SK-N-SH (cell line): ENCODE measurements around the gene CTAG1B. TPM values are rescaled to one million over a fixed set of nuclear protein-coding genes. Genes with fewer than 3 reads are reported as not detected.

Source experiments
- CTCF ChIA-PET: fragments of 300-600, 350-600 bp; formaldehyde crosslinking; extraction: SDS; loops from one replicate; lab custom pipeline; 2021; lab: Yijun Ruan, JAX
- POLR2A ChIA-PET: fragments of 350-600 bp; sonication (Branson Sonifier 250); formaldehyde crosslinking; extraction: SDS; loops from one replicate; lab custom pipeline; 2020; ENCODE audit warnings: antibody characterized with exemption, inconsistent platforms; lab: Yijun Ruan, JAX
- DNase-seq: peaks from one replicate; pipeline ENCODE4 v3.0.0; 2012
- H2AFZ ChIP-seq: fragments of 200-600 bp; sonication (generic); 2 replicates; pipeline ENCODE4 v1.8.1; 2016; ENCODE audit warnings: antibody characterized with exemption, mild to moderate bottlenecking, low read depth
- H3F3A ChIP-seq: fragments of 200-600 bp; sonication (generic); replicated peaks from 2 replicates; pipeline ENCODE3; 2016; ENCODE audit warnings: antibody characterized with exemption, mild to moderate bottlenecking; ENCODE audit not compliant: insufficient read depth
- H3K27ac ChIP-seq, 2 experiments: fragments of 200-500 bp in 1 of 2; fragments of 200-600 bp in 1 of 2; sonication (Bioruptor generic) in 1 of 2; sonication (generic), shearing (Covaris generic) in 1 of 2; 2 replicates each; pipeline versions ENCODE4 v1.5.1 to v1.6.1; 2014 to 2016; ENCODE audit warnings: low read depth in 2 of 2, inconsistent platforms in 1 of 2, low read length in 1 of 2, mild to moderate bottlenecking in 1 of 2, mixed read lengths in 1 of 2
- H3K27me3 ChIP-seq: fragments of 200-600 bp; sonication (generic), shearing (Covaris generic); 2 replicates; pipeline ENCODE4 v1.6.1; 2016; ENCODE audit warnings: mixed run types; ENCODE audit not compliant: insufficient read depth
- H3K36me3 ChIP-seq, 2 experiments: fragments of 200-500 bp in 1 of 2; fragments of 200-600 bp in 1 of 2; sonication (Bioruptor generic) in 1 of 2; sonication (generic) in 1 of 2; replicated peaks in 1 of 2; 2 replicates each; pipeline versions ENCODE3 to v1.5.1; 2014 to 2016; ENCODE audit warnings: low read length in 1 of 2, mild to moderate bottlenecking in 1 of 2; ENCODE audit not compliant: insufficient read depth in 2 of 2, control insufficient read depth in 1 of 2
- H3K4me1 ChIP-seq, 2 experiments: fragments of 200-500 bp in 1 of 2; fragments of 200-600 bp in 1 of 2; sonication (Bioruptor generic) in 1 of 2; sonication (generic), shearing (Covaris generic) in 1 of 2; 2 replicates each; pipeline versions ENCODE4 v1.5.1 to v1.6.1; 2014 to 2016; ENCODE audit warnings: low read depth in 1 of 2, low read length in 1 of 2, mixed run types in 1 of 2; ENCODE audit not compliant: insufficient read depth in 2 of 2, control insufficient read depth in 1 of 2
- H3K4me2 ChIP-seq: fragments of 200-600 bp; sonication (generic), shearing (Covaris generic); 2 replicates; pipeline ENCODE4 v1.6.1; 2017; ENCODE audit warnings: mixed run types
- H3K4me3 ChIP-seq, 2 experiments: fragments of 200-500 bp in 1 of 2; fragments of 200-600 bp in 1 of 2; sonication (Bioruptor generic) in 1 of 2; sonication (generic), shearing (Covaris generic) in 1 of 2; 2 replicates each; pipeline versions ENCODE4 v1.5.1 to v1.8.1; 2014 to 2016; ENCODE audit warnings: low read depth in 2 of 2, inconsistent platforms in 1 of 2, low read length in 1 of 2, mild to moderate bottlenecking in 1 of 2, mixed read lengths in 1 of 2, moderate library complexity in 1 of 2
- H3K79me2 ChIP-seq: fragments of 200-600 bp; sonication (generic); 2 replicates; pipeline ENCODE4 v1.8.1; 2017; ENCODE audit warnings: mild to moderate bottlenecking; ENCODE audit not compliant: insufficient read depth
- H3K9ac ChIP-seq: fragments of 200-600 bp; sonication (generic); 2 replicates; pipeline ENCODE4 v1.6.1; 2017; ENCODE audit warnings: mixed run types
- H3K9me2 ChIP-seq: fragments of 200-600 bp; sonication (generic); 2 replicates; pipeline ENCODE4 v1.6.1; 2017; ENCODE audit warnings: mixed run types
- H3K9me3 ChIP-seq: fragments of 200-600 bp; sonication (generic); 2 replicates; pipeline ENCODE4 v1.6.1; 2017; ENCODE audit warnings: mixed run types, mild to moderate bottlenecking, moderate library complexity
- H4K20me1 ChIP-seq: fragments of 200-600 bp; sonication (generic); 2 replicates; pipeline ENCODE4 v1.6.1; 2017; ENCODE audit warnings: mild to moderate bottlenecking, mixed run types; ENCODE audit not compliant: insufficient read depth
- ELF1 ChIP-seq: IDR thresholded peaks from 2 replicates; pipeline ENCODE4 v1.4.0; 2012
- EP300 ChIP-seq, 2 experiments: IDR thresholded peaks; 2 replicates each; pipeline versions ENCODE4 v1.4.0 to v1.6.1; 2012; ENCODE audit warnings: borderline replicate concordance in 1 of 2, low read depth in 1 of 2, low read length in 1 of 2
- FOSL2 ChIP-seq: IDR thresholded peaks from 2 replicates; pipeline ENCODE4 v1.4.0; 2012; ENCODE audit warnings: low read depth, mild to moderate bottlenecking, moderate library complexity, borderline replicate concordance
- FOXM1 ChIP-seq: IDR thresholded peaks from 2 replicates; pipeline ENCODE4 v1.4.0; 2012; ENCODE audit warnings: low read depth, mild to moderate bottlenecking
- JUND ChIP-seq: IDR thresholded peaks from 2 replicates; pipeline ENCODE4 v1.4.0; 2012
- MAX ChIP-seq: IDR thresholded peaks from 2 replicates; pipeline ENCODE4 v1.4.0; 2012; ENCODE audit warnings: low read depth
- MEF2A ChIP-seq: IDR thresholded peaks from 2 replicates; pipeline ENCODE4 v1.4.0; 2012; ENCODE audit warnings: low read depth, borderline replicate concordance
- MXI1 ChIP-seq: IDR thresholded peaks from 2 replicates; pipeline ENCODE4 v1.6.1; 2012; ENCODE audit warnings: mild to moderate bottlenecking, low read depth, low read length, improper control_type of control experiment
- POLR2AphosphoS5 ChIP-seq: IDR thresholded peaks from 2 replicates; pipeline ENCODE4 v1.6.1; 2012; ENCODE audit warnings: low read depth, low read length
- RAD21 ChIP-seq: IDR thresholded peaks from 2 replicates; pipeline ENCODE4 v1.6.1; 2012; ENCODE audit warnings: mild to moderate bottlenecking, low read length
- REST ChIP-seq: IDR thresholded peaks from 2 replicates; pipeline ENCODE4 v1.6.1; 2012; ENCODE audit warnings: mild to moderate bottlenecking, low read depth, low read length, moderate library complexity
- RXRA ChIP-seq: IDR thresholded peaks from 2 replicates; pipeline ENCODE4 v1.4.0; 2012; ENCODE audit warnings: low read depth, mild to moderate bottlenecking, borderline replicate concordance
- TAF1 ChIP-seq: IDR thresholded peaks from 2 replicates; pipeline ENCODE4 v1.6.1; 2012; ENCODE audit warnings: low read depth, mild to moderate bottlenecking, low read length, moderate library complexity, borderline replicate concordance
- TEAD4 ChIP-seq: IDR thresholded peaks from 2 replicates; pipeline ENCODE4 v1.4.0; 2012; ENCODE audit warnings: mild to moderate bottlenecking, borderline replicate concordance; ENCODE audit not compliant: insufficient read depth
- YY1 ChIP-seq: IDR thresholded peaks from 2 replicates; pipeline ENCODE4 v1.4.0; 2012; ENCODE audit warnings: low read depth, mild to moderate bottlenecking
- WGBS: methylation state at CpG from one replicate; pipeline ENCODE4 v1.1.6; 2017; ENCODE audit warnings: low lambda C conversion rate; 5-methylcytosine and 5-hydroxymethylcytosine counted together
- polyA plus RNA-seq, 3 experiments: library from polyadenylated mRNA; depleted of rRNA; stranded (reverse); fragments of >200 nt; gene quantifications; 2 replicates each; pipeline ENCODE4 v1.2.3, GENCODE V29; 2012
- TF ChIP-seq, protein P1 (sequence below): fragments of 200-600 bp; sonication (generic); IDR thresholded peaks from 2 replicates; pipeline ENCODE4 v1.6.1; 2017; ENCODE audit warnings: antibody characterized with exemption, mild to moderate bottlenecking, moderate library complexity

Gene CTAG1B
- polyA plus RNA-seq, 1 of the 3 experiments (the other 2 are of a cell fraction) = not detected

GRCh38 chrX:154653048-154653401 lies 33.9 kb upstream of the CTAG1B start:
- Histone ChIP-seq H3K27ac (no peak overlapping the region), H4K20me1 (no peaks in the 10 kb centered on the region), H3F3A (no peaks in the 10 kb centered on the region), H3K4me3 (no peak overlapping the region), H3K4me2 (no peak overlapping the region), H3K4me1 (no peaks in the 10 kb centered on the region), H2AFZ (no peak overlapping the region), H3K9me3 (no peaks in the 10 kb centered on the region), H3K9me2 (no peaks in the 10 kb centered on the region), H3K9ac (no peak overlapping the region), H3K27me3 (peaks cover 26% of the 10 kb centered on the region), H3K79me2 (no peaks in the 10 kb centered on the region), H3K36me3 (no peaks in the 10 kb centered on the region)
- ChIA-PET CTCF (no interaction called here), POLR2A (no interaction called here)
- no peak for TF ChIP-seq MEF2A
- no peak for TF ChIP-seq POLR2AphosphoS5
- TF ChIP-seq RXRA = no peak
- TF ChIP-seq RAD21 = no peak
- TF ChIP-seq MXI1 = no peak
- no peak for TF ChIP-seq ELF1
- TF ChIP-seq JUND = no peak
- TF ChIP-seq, protein P1, sequence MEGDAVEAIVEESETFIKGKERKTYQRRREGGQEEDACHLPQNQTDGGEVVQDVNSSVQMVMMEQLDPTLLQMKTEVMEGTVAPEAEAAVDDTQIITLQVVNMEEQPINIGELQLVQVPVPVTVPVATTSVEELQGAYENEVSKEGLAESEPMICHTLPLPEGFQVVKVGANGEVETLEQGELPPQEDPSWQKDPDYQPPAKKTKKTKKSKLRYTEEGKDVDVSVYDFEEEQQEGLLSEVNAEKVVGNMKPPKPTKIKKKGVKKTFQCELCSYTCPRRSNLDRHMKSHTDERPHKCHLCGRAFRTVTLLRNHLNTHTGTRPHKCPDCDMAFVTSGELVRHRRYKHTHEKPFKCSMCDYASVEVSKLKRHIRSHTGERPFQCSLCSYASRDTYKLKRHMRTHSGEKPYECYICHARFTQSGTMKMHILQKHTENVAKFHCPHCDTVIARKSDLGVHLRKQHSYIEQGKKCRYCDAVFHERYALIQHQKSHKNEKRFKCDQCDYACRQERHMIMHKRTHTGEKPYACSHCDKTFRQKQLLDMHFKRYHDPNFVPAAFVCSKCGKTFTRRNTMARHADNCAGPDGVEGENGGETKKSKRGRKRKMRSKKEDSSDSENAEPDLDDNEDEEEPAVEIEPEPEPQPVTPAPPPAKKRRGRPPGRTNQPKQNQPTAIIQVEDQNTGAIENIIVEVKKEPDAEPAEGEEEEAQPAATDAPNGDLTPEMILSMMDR = no peak
- TF ChIP-seq REST = no peak
- TF ChIP-seq TEAD4 = no peak
- TF ChIP-seq FOSL2 = no peak
- WGBS = 40% methylated on average over 17 of the region's 23 CpGs
- no peak for DNase-seq

DNA sequence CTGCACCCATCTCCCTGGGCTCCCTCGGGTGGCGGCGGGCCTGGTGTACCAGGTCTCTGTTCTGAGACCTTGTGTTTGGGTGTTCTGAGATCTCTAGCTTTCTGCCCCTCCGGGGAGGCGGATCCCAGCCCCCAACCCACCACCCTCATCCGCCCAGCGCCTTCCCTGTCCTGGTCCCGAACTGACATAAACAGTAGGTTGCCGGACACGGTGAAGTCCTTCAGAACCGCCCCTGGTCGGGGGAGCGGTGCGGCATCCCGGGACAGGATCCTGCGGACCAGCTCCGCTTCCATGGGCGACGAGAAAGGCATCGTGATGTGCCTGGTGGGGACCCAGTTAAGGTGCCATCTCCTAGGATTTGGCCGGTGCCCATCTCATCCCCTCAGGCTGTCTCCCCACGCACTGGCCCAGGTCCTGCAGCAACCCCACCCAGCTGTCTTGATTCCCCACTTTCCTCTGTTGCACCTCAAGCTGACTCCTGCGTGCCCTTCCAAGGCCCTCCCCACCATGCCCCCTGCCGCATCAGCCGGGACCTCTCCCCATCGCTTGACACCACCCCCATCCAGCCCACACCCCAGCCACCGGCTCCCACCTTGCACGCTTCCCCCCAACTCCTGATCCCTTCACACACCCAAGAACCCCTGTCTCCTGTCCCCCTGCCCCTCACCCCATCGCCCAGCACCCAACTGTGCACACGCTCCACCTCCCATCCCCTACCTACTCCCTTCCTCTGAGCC lies 33.4 kb upstream of the CTAG1B start:
- no peaks in the 10 kb centered on the region for H4K20me1 ChIP-seq
- DNase-seq = no peak
- H3K27me3 ChIP-seq = peaks cover 21% of the 10 kb centered on the region
- H3K4me3 ChIP-seq = no peak overlapping the region
- H3K9me3 ChIP-seq = no peaks in the 10 kb centered on the region
- no peaks in the 10 kb centered on the region for H3K9me2 ChIP-seq
- ChIA-PET POLR2A (no interaction called here), CTCF (no interaction called here)
- H3K9ac ChIP-seq = no peak overlapping the region
- TF ChIP-seq TEAD4 = no peak
- TF ChIP-seq FOXM1 = no peak
- no peak for TF ChIP-seq MAX
- TF ChIP-seq TAF1 = no peak
- no peak for TF ChIP-seq RXRA
- no peak for TF ChIP-seq YY1
- TF ChIP-seq EP300 (IDR thresholded peaks at IDR 0.05; ENCODE audit: borderline replicate concordance in 1 of 2, low read depth in 1 of 2, low read length in 1 of 2) = no peak
- H3K4me1 ChIP-seq = no peaks in the 10 kb centered on the region
- no peaks in the 10 kb centered on the region for H3K36me3 ChIP-seq
- no peak overlapping the region for H2AFZ ChIP-seq
- H3K4me2 ChIP-seq = no peak overlapping the region
- no peak overlapping the region for H3K27ac ChIP-seq
- 54% methylated on average over 10 of the region's 30 CpGs for WGBS
- no peaks in the 10 kb centered on the region for H3K79me2 ChIP-seq
- H3F3A ChIP-seq = no peaks in the 10 kb centered on the region
